H9 (cell line): ENCODE results near the gene TBC1D1. TPM values are rescaled to one million over a fixed set of nuclear protein-coding genes. Genes with fewer than 3 reads are reported as not detected.

ENCODE experiments used
- DNase-seq: peaks from one replicate; pipeline ENCODE4 v3.0.0-alpha.2; 2017
- H2AFZ ChIP-seq: one replicate; pipeline ENCODE4 v1.6.1; 2013; ENCODE audit warnings: mild to moderate bottlenecking, low read length, control low read depth, moderate library complexity
- H2AK5ac ChIP-seq: 2 replicates; pipeline ENCODE4 v1.6.1; 2013; ENCODE audit warnings: low read length, control low read depth, mixed read lengths; ENCODE audit not compliant: insufficient read length
- H2BK120ac ChIP-seq: one replicate; pipeline ENCODE4 v1.6.1; 2013; ENCODE audit warnings: low read depth, mild to moderate bottlenecking, low read length, control low read depth, inconsistent platforms; ENCODE audit not compliant: poor library complexity, severe bottlenecking
- H2BK12ac ChIP-seq: 2 replicates; pipeline ENCODE4 v1.6.1; 2013; ENCODE audit warnings: low read length, control low read depth, mixed read lengths, low read depth; ENCODE audit not compliant: insufficient read length
- H2BK15ac ChIP-seq: 2 replicates; pipeline ENCODE4 v1.6.1; 2013; ENCODE audit warnings: low read depth, low read length, control low read depth
- H2BK20ac ChIP-seq: one replicate; pipeline ENCODE4 v1.6.1; 2013; ENCODE audit warnings: low read depth, mild to moderate bottlenecking, low read length, control low read depth, inconsistent platforms; ENCODE audit not compliant: poor library complexity, severe bottlenecking
- H2BK5ac ChIP-seq: 2 replicates; pipeline ENCODE4 v1.6.1; 2013; ENCODE audit warnings: low read length, control low read depth, mixed read lengths; ENCODE audit not compliant: insufficient read length
- H3K14ac ChIP-seq: 2 replicates; pipeline ENCODE4 v1.6.1; 2013; ENCODE audit warnings: low read length, control low read depth; ENCODE audit not compliant: insufficient read depth
- H3K18ac ChIP-seq: 2 replicates; pipeline ENCODE4 v1.6.1; 2013; ENCODE audit warnings: low read depth, mild to moderate bottlenecking, mixed read lengths, low read length, control low read depth; ENCODE audit not compliant: insufficient read length
- H3K23ac ChIP-seq: 2 replicates; pipeline ENCODE4 v1.6.1; 2013; ENCODE audit warnings: low read length, control low read depth, mixed read lengths, low read depth; ENCODE audit not compliant: insufficient read length
- H3K23me2 ChIP-seq: 2 replicates; pipeline ENCODE4 v1.6.1; 2013; ENCODE audit warnings: low read depth, mild to moderate bottlenecking, mixed read lengths, low read length, control low read depth; ENCODE audit not compliant: insufficient read length, poor library complexity, severe bottlenecking
- H3K27ac ChIP-seq: 2 replicates; pipeline ENCODE4 v1.5.1; 2013; ENCODE audit warnings: low read length, control low read depth, mixed read lengths, low read depth; ENCODE audit not compliant: insufficient read length
- H3K27me3 ChIP-seq: 2 replicates; pipeline ENCODE4 v1.6.1; 2013; ENCODE audit warnings: low read length, control low read depth, inconsistent platforms; ENCODE audit not compliant: insufficient read depth
- H3K4ac ChIP-seq: 2 replicates; pipeline ENCODE4 v1.6.1; 2013; ENCODE audit warnings: low read depth, mild to moderate bottlenecking, control low read depth, inconsistent platforms, low read length, moderate library complexity
- H3K4me1 ChIP-seq: 2 replicates; pipeline ENCODE4 v1.6.1; 2013; ENCODE audit warnings: low read length, control low read depth, inconsistent platforms; ENCODE audit not compliant: insufficient read depth
- H3K4me2 ChIP-seq: 2 replicates; pipeline ENCODE4 v1.6.1; 2013; ENCODE audit warnings: low read length, control low read depth, mixed read lengths; ENCODE audit not compliant: insufficient read length, insufficient read depth
- H3K56ac ChIP-seq: 2 replicates; pipeline ENCODE4 v1.6.1; 2013; ENCODE audit warnings: low read depth, mild to moderate bottlenecking, mixed read lengths, low read length, control low read depth; ENCODE audit not compliant: insufficient read length
- H3K79me1 ChIP-seq: 2 replicates; pipeline ENCODE4 v1.6.1; 2013; ENCODE audit warnings: low read depth, mild to moderate bottlenecking, moderate library complexity, low read length, control low read depth, inconsistent platforms; ENCODE audit not compliant: insufficient read depth, poor library complexity, severe bottlenecking
- H3K79me2 ChIP-seq: 2 replicates; pipeline ENCODE4 v1.6.1; 2013; ENCODE audit warnings: low read length, control low read depth, inconsistent platforms; ENCODE audit not compliant: insufficient read depth
- H3K9ac ChIP-seq: 2 replicates; pipeline ENCODE4 v1.6.1; 2013; ENCODE audit warnings: low read length, control low read depth, mixed read lengths; ENCODE audit not compliant: insufficient read length; ENCODE audit errors: extremely low read depth
- H3K9me3 ChIP-seq: one replicate; pipeline ENCODE4 v1.6.1; 2013; ENCODE audit warnings: low read depth, low read length, inconsistent platforms; ENCODE audit not compliant: control insufficient read depth
- H3T11ph ChIP-seq: one replicate; pipeline ENCODE4 v1.6.1; 2013; ENCODE audit warnings: mild to moderate bottlenecking, low read length, control low read depth, inconsistent platforms
- H4K20me1 ChIP-seq: one replicate; pipeline ENCODE4 v1.6.1; 2013; ENCODE audit not compliant: control insufficient read depth, insufficient read length, insufficient read depth
- H4K5ac ChIP-seq: 2 replicates; pipeline ENCODE4 v1.6.1; 2013; ENCODE audit warnings: low read depth, mild to moderate bottlenecking, mixed read lengths, low read length, control low read depth; ENCODE audit not compliant: insufficient read length
- H4K8ac ChIP-seq: replicated peaks from 2 replicates; pipeline ENCODE4 v1.6.1; 2013; ENCODE audit warnings: low read length, control low read depth, mixed read lengths, low read depth; ENCODE audit not compliant: insufficient read length
- H4K91ac ChIP-seq: 2 replicates; pipeline ENCODE4 v1.6.1; 2013; ENCODE audit warnings: low read depth, mild to moderate bottlenecking, moderate library complexity, mixed read lengths, low read length, control low read depth; ENCODE audit not compliant: insufficient read length
- H3K27ac Mint-ChIP-seq, 3 experiments: 2 replicates in 2 of 3; 3 replicates in 1 of 3; pipeline ENCODE4 v1.8.0; 2020 to 2021; ENCODE audit warnings: mixed read lengths in 3 of 3, mild to moderate bottlenecking in 1 of 3, moderate library complexity in 1 of 3
- H3K27me3 Mint-ChIP-seq: 2 replicates; pipeline ENCODE4 v1.8.0; 2021; ENCODE audit warnings: low read depth, mild to moderate bottlenecking, moderate library complexity, mixed read lengths
- H3K36me3 Mint-ChIP-seq, 3 experiments: 2 replicates in 2 of 3; 3 replicates in 1 of 3; pipeline ENCODE4 v1.8.0; 2020 to 2021; ENCODE audit warnings: low read depth in 3 of 3, mixed read lengths in 3 of 3; ENCODE audit not compliant: insufficient read depth in 1 of 3
- H3K4me1 Mint-ChIP-seq, 2 experiments: 2 replicates each; pipeline ENCODE4 v1.8.0; 2020; ENCODE audit warnings: mixed read lengths in 2 of 2
- H3K4me3 Mint-ChIP-seq, 2 experiments: 2 replicates in 1 of 2; 3 replicates in 1 of 2; pipeline ENCODE4 v1.8.0; 2020 to 2021; ENCODE audit warnings: mild to moderate bottlenecking in 2 of 2, mixed read lengths in 2 of 2, moderate library complexity in 1 of 2
- H3K9me3 Mint-ChIP-seq, 2 experiments: 2 replicates in 1 of 2; 3 replicates in 1 of 2; pipeline ENCODE4 v1.8.0; 2020; ENCODE audit warnings: mild to moderate bottlenecking in 2 of 2, mixed read lengths in 2 of 2, moderate library complexity in 1 of 2
- WGBS: extraction: QIAGEN DNeasy Blood & Tissue Kit; methylation state at CpG from one replicate; pipeline ENCODE4 v1.1.7; 2013; ENCODE audit warnings: missing lambda C conversion rate, low lambda C conversion rate, mixed read lengths; ENCODE audit not compliant: insufficient read length; ENCODE audit errors: extremely low coverage; 5-methylcytosine and 5-hydroxymethylcytosine counted together
- total RNA-seq: library from RNA; stranded (reverse); gene quantifications from 2 replicates; pipeline ENCODE4 v1.2.1, GENCODE V29; 2021
- TF ChIP-seq, protein P1 (sequence below): fragments of 200-600 bp; sonication (generic); conservative IDR thresholded peaks from 3 replicates; pipeline ENCODE4 v1.8.0; 2021; ENCODE audit warnings: antibody characterized with exemption, mild to moderate bottlenecking

Gene TBC1D1
- total RNA-seq, 1 experiment from 2014 or later: 109 TPM

DNA sequence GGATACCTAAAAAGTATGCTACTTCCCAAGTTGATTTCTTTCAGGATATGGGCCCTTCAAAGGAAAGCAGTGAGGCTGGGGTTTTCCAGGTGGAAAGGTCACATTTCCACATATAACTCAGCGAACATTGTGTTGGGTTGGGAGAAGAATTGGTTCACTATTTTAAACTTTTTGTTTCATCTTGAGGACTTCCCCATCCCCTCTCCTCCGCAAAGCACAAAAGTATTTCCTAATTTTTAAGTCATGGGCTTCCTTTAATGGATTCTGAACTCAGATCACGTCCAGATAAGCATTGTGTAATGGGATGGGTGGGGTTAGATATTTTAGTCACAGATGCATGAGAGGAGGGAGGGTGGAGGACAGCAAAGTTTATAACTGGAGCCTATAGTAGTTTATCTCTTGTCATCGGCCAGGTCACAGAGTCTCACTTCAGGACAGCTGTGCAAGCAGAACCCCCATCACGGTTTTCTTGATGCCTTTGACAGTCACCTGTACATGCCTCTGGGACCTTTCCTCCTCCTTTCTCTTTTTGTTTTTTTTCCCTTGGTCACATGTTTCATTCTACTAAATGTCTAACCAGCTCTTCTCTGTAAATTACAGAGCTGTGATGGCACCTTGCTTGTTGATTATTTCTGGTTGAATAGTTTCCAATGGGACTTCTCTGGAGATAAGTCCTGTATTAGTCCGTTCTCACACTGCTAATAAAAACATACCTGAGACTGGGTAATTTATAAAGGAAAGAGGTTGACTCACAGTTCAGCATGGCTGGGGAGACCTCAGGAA is 184.7 kb downstream of the TBC1D1 start:
- H3K27ac ChIP-seq: no peak overlapping the region
- no peak overlapping the region for H3K14ac ChIP-seq
- no peak for DNase-seq
- H3T11ph ChIP-seq: no peak overlapping the region
- no peak overlapping the region for H2BK120ac ChIP-seq
- no peaks in the 10 kb centered on the region for H3K27me3 ChIP-seq
- no peaks in the 10 kb centered on the region for H3K4me1 ChIP-seq
- no peak overlapping the region for H3K18ac ChIP-seq
- no CpG with 5 or more reads among the region's 6 CpGs for WGBS
- no peak overlapping the region for H2AK5ac ChIP-seq
- no peak overlapping the region for H2BK15ac ChIP-seq
- no peak overlapping the region for H3K9ac ChIP-seq
- Mint-ChIP-seq H3K4me3 (no peak overlapping the region), H3K27ac (peak overlapping the region in 1 of 3 experiments; percentile 9; a peak in 1 of 7 replicates), H3K4me1 (peaks cover 0 to 2% of the 10 kb centered on the region in 2 experiments; a peak in 1 of 4 replicates), H3K9me3 (no peaks in the 10 kb centered on the region; a peak in 1 of 5 replicates), H3K36me3 (peaks cover 6 to 13% (median 11%) of the 10 kb centered on the region in 3 experiments; a peak in 6 of 7 replicates), H3K27me3 (no peaks in the 10 kb centered on the region)
- H4K5ac ChIP-seq: no peak overlapping the region
- peaks cover 2% of the 10 kb centered on the region for H3K79me1 ChIP-seq
- H3K4me2 ChIP-seq: no peak overlapping the region
- H2BK5ac ChIP-seq: no peak overlapping the region
- no peak overlapping the region for H3K56ac ChIP-seq
- no peak overlapping the region for H4K8ac ChIP-seq
- H4K20me1 ChIP-seq: no peaks in the 10 kb centered on the region
- no peaks in the 10 kb centered on the region for H3K9me3 ChIP-seq
- no peak overlapping the region for H4K91ac ChIP-seq
- no peak overlapping the region for H2AFZ ChIP-seq
- no peak overlapping the region for H3K4ac ChIP-seq
- no peak overlapping the region for H3K23ac ChIP-seq
- no peak overlapping the region for H2BK12ac ChIP-seq
- no peaks in the 10 kb centered on the region for H3K23me2 ChIP-seq
- TF ChIP-seq, protein P1, sequence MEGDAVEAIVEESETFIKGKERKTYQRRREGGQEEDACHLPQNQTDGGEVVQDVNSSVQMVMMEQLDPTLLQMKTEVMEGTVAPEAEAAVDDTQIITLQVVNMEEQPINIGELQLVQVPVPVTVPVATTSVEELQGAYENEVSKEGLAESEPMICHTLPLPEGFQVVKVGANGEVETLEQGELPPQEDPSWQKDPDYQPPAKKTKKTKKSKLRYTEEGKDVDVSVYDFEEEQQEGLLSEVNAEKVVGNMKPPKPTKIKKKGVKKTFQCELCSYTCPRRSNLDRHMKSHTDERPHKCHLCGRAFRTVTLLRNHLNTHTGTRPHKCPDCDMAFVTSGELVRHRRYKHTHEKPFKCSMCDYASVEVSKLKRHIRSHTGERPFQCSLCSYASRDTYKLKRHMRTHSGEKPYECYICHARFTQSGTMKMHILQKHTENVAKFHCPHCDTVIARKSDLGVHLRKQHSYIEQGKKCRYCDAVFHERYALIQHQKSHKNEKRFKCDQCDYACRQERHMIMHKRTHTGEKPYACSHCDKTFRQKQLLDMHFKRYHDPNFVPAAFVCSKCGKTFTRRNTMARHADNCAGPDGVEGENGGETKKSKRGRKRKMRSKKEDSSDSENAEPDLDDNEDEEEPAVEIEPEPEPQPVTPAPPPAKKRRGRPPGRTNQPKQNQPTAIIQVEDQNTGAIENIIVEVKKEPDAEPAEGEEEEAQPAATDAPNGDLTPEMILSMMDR: no peak
- no peaks in the 10 kb centered on the region for H3K79me2 ChIP-seq
- H2BK20ac ChIP-seq: no peak overlapping the region
